Heart left ventricle (tissue), 16 donors: Measurements from ENCODE around the gene GAL3ST1. TPM values are rescaled to one million over a fixed set of nuclear protein-coding genes. Genes with fewer than 3 reads are reported as not detected.

Experiments used
- ATAC-seq, 4 donors: fragments of 200-7000 bp; cut with Tn5 transposase; one replicate each; pipeline ENCODE4 v1.9.1; 2020 to 2022; ENCODE audit warnings: moderate library complexity in 4 of 4, mild to moderate bottlenecking in 3 of 4, moderate number of reproducible peaks in 1 of 4
- DNase-seq, 5 donors: peaks; one replicate each; pipeline ENCODE4 v3.0.0-alpha.2; 2020
- H3K27ac ChIP-seq, 12 donors: fragments of 200-600 bp; sonication (generic) in 4 of 12; one replicate each; pipeline versions ENCODE4 v1.5.0 to v1.8.0; 2016 to 2022; ENCODE audit warnings: mild to moderate bottlenecking in 2 of 12
- H3K27me3 ChIP-seq, 9 donors: fragments of 200-600 bp; sonication (generic) in 2 of 9; one replicate each; pipeline versions ENCODE4 v1.5.1 to v1.8.0; 2016 to 2022; ENCODE audit warnings: mild to moderate bottlenecking in 3 of 9
- H3K36me3 ChIP-seq, 9 donors: fragments of 200-600 bp; sonication (generic) in 2 of 9; one replicate each; pipeline versions ENCODE4 v1.5.0 to v1.8.0; 2018 to 2022; ENCODE audit warnings: mild to moderate bottlenecking in 2 of 9
- H3K4me1 ChIP-seq, 12 donors: fragments of 200-600 bp; sonication (generic) in 4 of 12; one replicate each; pipeline versions ENCODE4 v1.5.0 to v1.8.0; 2016 to 2022; ENCODE audit warnings: mild to moderate bottlenecking in 3 of 12
- H3K4me3 ChIP-seq, 12 donors: fragments of 200-600 bp; sonication (generic) in 4 of 12; one replicate each; pipeline versions ENCODE4 v1.5.0 to v1.8.0; 2017 to 2022; ENCODE audit warnings: mild to moderate bottlenecking in 9 of 12, moderate library complexity in 4 of 12
- H3K9me3 ChIP-seq, 12 donors: fragments of 200-600 bp; sonication (generic) in 4 of 12; one replicate each; pipeline versions ENCODE4 v1.5.0 to v1.8.0; 2016 to 2022; ENCODE audit warnings: mild to moderate bottlenecking in 1 of 12
- CTCF ChIP-seq, 12 donors: fragments of 200-600 bp; sonication (generic) in 4 of 12; IDR thresholded peaks; one replicate each; pipeline versions ENCODE4 v1.5.0 to v1.8.0; 2018 to 2022; ENCODE audit warnings: antibody characterized with exemption in 12 of 12, mild to moderate bottlenecking in 5 of 12
- POLR2A ChIP-seq, 2 donors: fragments of 450-650 bp; IDR thresholded peaks; one replicate each; pipeline ENCODE4 v1.6.1; 2017; ENCODE audit warnings: antibody characterized with exemption in 2 of 2, mild to moderate bottlenecking in 2 of 2, moderate library complexity in 2 of 2
- WGBS, 4 donors: extraction: QIAGEN DNeasy Blood & Tissue Kit in 2 of 4; methylation state at CpG; one replicate each; pipeline versions ENCODE4 v1.1.5 to v1.1.7; 2013 to 2018; 5-methylcytosine and 5-hydroxymethylcytosine counted together
- intact Hi-C, 10 donors: fragments of 100-400 bp; cut with DNase I; formaldehyde crosslinking; loops; one replicate each; pipeline versions ENCODE4 v1.11.1 to v1.14.2; 2022
- polyA plus RNA-seq, 2 donors: library from polyadenylated mRNA; stranded (reverse); fragments of 200-250 nt; gene quantifications; one replicate each; pipeline ENCODE4 v1.2.3, GENCODE V29; 2013
- total RNA-seq, 9 donors: library from RNA; depleted of rRNA in 2 of 9; stranded (reverse); fragments of >200 nt in 2 of 9; fragmentation: NEBNext Ultra II Directional in 3 of 9; extraction: Animal tissue kit (Norgen Biotek cat#: 25700) in 3 of 9; gene quantifications; one replicate each; pipeline versions ENCODE4 v1.1.0 to v1.2.4, GENCODE V29; 2016 to 2023
- donor health status: ischemic (EF 13 %, LVEDD 7.1; RV severe dilation, severe dysfunction).
- donor health status: healthy with polysubstance abuse.
- donor health status: DM: no; HTN: yes; CAD: no.
- donor health status: DM: no; HTN: no; CAD: no.
- donor health status: ischemic (EF 25% LVEDD 6.9; RV normal size, moderate dysfunction).
- donor health status: ischemic (EF 25% LVEDD 5.7; RV mildly dilated, moderate dysfunction).
- donor health status: healthy.
- donor health status: DM: yes; HTN: yes; CAD: no.
- donor health status: ischemic (EF 35%, LVEDD 5.7; RV mildly dilated, moderate dysfunction).
- donor health status: nonischemic (EF 11% LVEDD 7.7; RV severe dilation, severe dysfunction).
- donor health status: DM: yes; HTN: yes; CAD: no.
- donor health status: PGD.
- donor health status: ischemic (EF 29% LVEDD 5.4; RV normal size, mild dysfunction).
- donor health status: nonischemic (EF 23%, LVEDD 6.1; RV moderate dilation, normal function).

Gene GAL3ST1
- total and polyA plus RNA-seq, 11 donors: 0.14 to 1.1 (median 0.28) TPM; not detected in 5

GRCh38 chr22:30537083-30537731, 37.3 kb downstream of the GAL3ST1 start:
- H3K9me3 ChIP-seq: no peaks in the 10 kb centered on the region
- ATAC-seq (no peak), DNase-seq (no peak)
- no peak overlapping the region for H3K27ac ChIP-seq
- no peak overlapping the region for H3K4me3 ChIP-seq
- H3K36me3 ChIP-seq: no peaks in the 10 kb centered on the region
- intact Hi-C loops: no loop called here
- peaks cover 0 to 5% (median 0%) of the 10 kb centered on the region in 12 donors for H3K4me1 ChIP-seq
- 69 to 73% (median 70%) methylated on average over 6 to 9 of the region's 9 CpGs for WGBS, 4 donors
- H3K27me3 ChIP-seq: peaks cover 0 to 14% (median 11%) of the 10 kb centered on the region in 9 donors
- TF ChIP-seq POLR2A (IDR thresholded peaks at IDR 0.05) (no peak), CTCF (IDR thresholded peaks at IDR 0.05) (no peak)

- no peaks in the 10 kb centered on the region for H3K36me3 ChIP-seq
- DNase-seq (no peak), ATAC-seq (no peak)
- peaks cover 0 to 3% (median 0%) of the 10 kb centered on the region in 9 donors for H3K27me3 ChIP-seq
- H3K27ac ChIP-seq: no peak overlapping the region
- WGBS, 4 donors: 87 to 91% (median 89%) methylated on average over 4 of the region's 4 CpGs
- TF ChIP-seq CTCF (IDR thresholded peaks at IDR 0.05) (no peak), POLR2A (IDR thresholded peaks at IDR 0.05) (no peak)
- intact Hi-C loops: no loop called here
- no peaks in the 10 kb centered on the region for H3K9me3 ChIP-seq
- no peaks in the 10 kb centered on the region for H3K4me1 ChIP-seq
- H3K4me3 ChIP-seq: no peak overlapping the region
These were observed 39.3 kb downstream of the GAL3ST1 start for GRCh38 chr22:30535182-30535581.

GRCh38 chr22:30531651-30532608, 42.5 kb downstream of the GAL3ST1 start:
- H3K4me1 ChIP-seq: no peaks in the 10 kb centered on the region
- WGBS, 4 donors: 79 to 86% (median 83%) methylated on average over 15 to 17 of the region's 17 CpGs
- no peaks in the 10 kb centered on the region for H3K36me3 ChIP-seq
- ATAC-seq (peak in 1 of 4 donors; percentile 50), DNase-seq (no peak)
- TF ChIP-seq CTCF (IDR thresholded peaks at IDR 0.05) (no peak), POLR2A (IDR thresholded peaks at IDR 0.05) (no peak)
- no peak overlapping the region for H3K4me3 ChIP-seq
- intact Hi-C loops: no loop called here
- H3K9me3 ChIP-seq: no peaks in the 10 kb centered on the region
- no peaks in the 10 kb centered on the region for H3K27me3 ChIP-seq
- no peak overlapping the region for H3K27ac ChIP-seq

DNA sequence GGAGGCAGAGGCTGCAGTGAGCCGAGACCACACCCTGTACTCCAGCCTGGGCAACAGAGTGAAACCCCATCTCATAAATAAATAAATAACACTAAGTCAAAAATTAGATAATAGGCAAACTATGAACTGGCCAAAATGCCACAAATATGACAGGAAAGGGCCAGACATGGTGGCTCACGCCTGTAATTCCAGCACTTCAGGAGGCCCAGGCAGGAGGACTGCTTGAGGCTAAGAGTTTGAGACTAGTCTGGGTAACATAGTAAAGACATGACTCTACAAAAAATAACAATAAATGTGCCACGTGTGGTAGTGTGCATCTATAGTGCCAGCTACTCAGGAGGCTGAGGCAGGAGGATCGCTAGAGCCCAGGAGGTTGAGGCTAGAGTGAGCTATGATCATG, 47.8 kb downstream of the GAL3ST1 start:
- H3K4me3 ChIP-seq: no peak overlapping the region
- intact Hi-C loops: no loop called here
- ATAC-seq: no peak
- TF ChIP-seq POLR2A (IDR thresholded peaks at IDR 0.05) (no peak), CTCF (IDR thresholded peaks at IDR 0.05) (no peak)
- no peaks in the 10 kb centered on the region for H3K9me3 ChIP-seq
- H3K36me3 ChIP-seq: no peaks in the 10 kb centered on the region
- no peaks in the 10 kb centered on the region for H3K4me1 ChIP-seq
- H3K27ac ChIP-seq: no peak overlapping the region
- peaks cover 0 to 15% (median 0%) of the 10 kb centered on the region in 9 donors for H3K27me3 ChIP-seq
- DNase-seq: no peak
- WGBS, 4 donors: 87 to 91% (median 89%) methylated on average over 4 of the region's 4 CpGs
